WTC11 (cell line): Measurements from ENCODE around the gene CRACR2B. TPM values are rescaled to one million over a fixed set of nuclear protein-coding genes. Genes with fewer than 3 reads are reported as not detected.

Experiments
- ATAC-seq: fragments of 200-7000 bp; cut with Tn5 transposase; 2 replicates; pipeline ENCODE4 v1.10.0; 2021; ENCODE audit warnings: mild to moderate bottlenecking, moderate library complexity
- CTCF ChIA-PET: fragments of 300-600 bp; sonication (Branson Sonifier 250); formaldehyde crosslinking; loops from one replicate; lab custom pipeline; 2021; ENCODE audit warnings: antibody characterized with exemption; lab: Charles Lee
- POLR2A ChIA-PET: fragments of 350-600 bp; sonication (Branson Sonifier 250); formaldehyde crosslinking; loops from one replicate; lab custom pipeline; 2021; ENCODE audit warnings: antibody characterized with exemption; lab: Charles Lee
- DNase-seq: peaks from one replicate; pipeline ENCODE4 v3.0.0; 2021; ENCODE audit warnings: low spot score
- H3K27ac Mint-ChIP-seq: 2 replicates; pipeline ENCODE4 v1.8.0; 2021; ENCODE audit warnings: mixed read lengths
- H3K27me3 Mint-ChIP-seq: 2 replicates; pipeline ENCODE4 v1.8.0; 2021; ENCODE audit warnings: low read depth, mild to moderate bottlenecking, moderate library complexity, mixed read lengths
- H3K36me3 Mint-ChIP-seq: 2 replicates; pipeline ENCODE4 v1.8.0; 2021; ENCODE audit warnings: mixed read lengths
- H3K4me1 Mint-ChIP-seq: 2 replicates; pipeline ENCODE4 v1.8.0; 2022; ENCODE audit warnings: mixed read lengths
- H3K4me3 Mint-ChIP-seq: 2 replicates; pipeline ENCODE4 v1.8.0; 2021; ENCODE audit warnings: mild to moderate bottlenecking, moderate library complexity, mixed read lengths
- H3K9me3 Mint-ChIP-seq: 2 replicates; pipeline ENCODE4 v1.8.0; 2021; ENCODE audit warnings: mixed read lengths
- ATF2 ChIP-seq: sonication (generic); formaldehyde crosslinking; IDR thresholded peaks from 2 replicates; pipeline ENCODE4 v1.8.1; 2022; ENCODE audit warnings: low read depth, missing genetic modification reagents, borderline replicate concordance
- CREB1 ChIP-seq: sonication (generic); formaldehyde crosslinking; IDR thresholded peaks from 2 replicates; pipeline ENCODE4 v1.8.0; 2023; ENCODE audit warnings: mild to moderate bottlenecking, missing genetic modification reagents
- CREM ChIP-seq: sonication (generic); formaldehyde crosslinking; IDR thresholded peaks from 2 replicates; pipeline ENCODE4 v1.8.1; 2022; ENCODE audit warnings: mild to moderate bottlenecking, missing genetic modification reagents, moderate library complexity
- FOXK1 ChIP-seq: sonication (generic); formaldehyde crosslinking; IDR thresholded peaks from 2 replicates; pipeline ENCODE4 v1.8.0; 2022; ENCODE audit warnings: mild to moderate bottlenecking, moderate library complexity, missing genetic modification reagents
- NR3C1 ChIP-seq: sonication (generic); formaldehyde crosslinking; conservative IDR thresholded peaks from 2 replicates; pipeline ENCODE4 v1.8.1; 2023; ENCODE audit warnings: low read depth, mild to moderate bottlenecking, missing genetic modification reagents
- PRDM15 ChIP-seq: sonication (generic); formaldehyde crosslinking; IDR thresholded peaks from 2 replicates; pipeline ENCODE4 v1.8.0; 2022; ENCODE audit warnings: missing genetic modification reagents
- RELA ChIP-seq: sonication (generic); formaldehyde crosslinking; IDR thresholded peaks from 2 replicates; pipeline ENCODE4 v1.8.1; 2022; ENCODE audit warnings: missing genetic modification reagents, mild to moderate bottlenecking, borderline replicate concordance
- RORB ChIP-seq: fragments of 250-450 bp; sonication (Bioruptor Pico); IDR thresholded peaks from 2 replicates; pipeline ENCODE4 v1.9.0; 2021; ENCODE audit warnings: mild to moderate bottlenecking
- STAT6 ChIP-seq: sonication (generic); formaldehyde crosslinking; conservative IDR thresholded peaks from 2 replicates; pipeline ENCODE4 v1.8.1; 2023; ENCODE audit warnings: mild to moderate bottlenecking, low read depth, missing genetic modification reagents, moderate library complexity
- TEAD4 ChIP-seq: sonication (generic); formaldehyde crosslinking; IDR thresholded peaks from 2 replicates; pipeline ENCODE4 v1.8.0; 2022; ENCODE audit warnings: mild to moderate bottlenecking, missing genetic modification reagents
- ZBTB21 ChIP-seq: sonication (generic); formaldehyde crosslinking; IDR thresholded peaks from 2 replicates; pipeline ENCODE4 v1.8.1; 2023; ENCODE audit warnings: mild to moderate bottlenecking, missing genetic modification reagents, borderline replicate concordance
- ZMAT4 ChIP-seq: fragments of 250-450 bp; sonication (Bioruptor Pico); IDR thresholded peaks from 2 replicates; pipeline ENCODE4 v1.9.0; 2021; ENCODE audit warnings: mild to moderate bottlenecking
- ZNF138 ChIP-seq: sonication (generic); formaldehyde crosslinking; conservative IDR thresholded peaks from 2 replicates; pipeline ENCODE4 v1.8.1; 2022; ENCODE audit warnings: mild to moderate bottlenecking, moderate library complexity, missing genetic modification reagents
- ZNF281 ChIP-seq: sonication (generic); formaldehyde crosslinking; IDR thresholded peaks from 2 replicates; pipeline ENCODE4 v1.8.0; 2023; ENCODE audit warnings: mild to moderate bottlenecking, missing genetic modification reagents
- ZNF423 ChIP-seq: fragments of 250-450 bp; sonication (Bioruptor Pico); IDR thresholded peaks from 2 replicates; pipeline ENCODE4 v2.1.2; 2022; ENCODE audit warnings: mild to moderate bottlenecking, moderate library complexity
- total RNA-seq: library from RNA; stranded (reverse); gene quantifications from 3 replicates; pipeline ENCODE4 v1.2.3, GENCODE V29; 2021
- TF ChIP-seq, protein P1 (sequence below): fragments of 200-600 bp; IDR thresholded peaks from 2 replicates; pipeline ENCODE4 v1.8.0; 2022; ENCODE audit warnings: antibody characterized with exemption
- TF ChIP-seq, protein P2 (sequence below): sonication (generic); formaldehyde crosslinking; IDR thresholded peaks from 2 replicates; pipeline ENCODE4 v1.8.1; 2023; ENCODE audit warnings: mild to moderate bottlenecking, missing genetic modification reagents, borderline replicate concordance

Gene CRACR2B
- total RNA-seq, 1 experiment from 2014 or later = 46.5 TPM

DNA sequence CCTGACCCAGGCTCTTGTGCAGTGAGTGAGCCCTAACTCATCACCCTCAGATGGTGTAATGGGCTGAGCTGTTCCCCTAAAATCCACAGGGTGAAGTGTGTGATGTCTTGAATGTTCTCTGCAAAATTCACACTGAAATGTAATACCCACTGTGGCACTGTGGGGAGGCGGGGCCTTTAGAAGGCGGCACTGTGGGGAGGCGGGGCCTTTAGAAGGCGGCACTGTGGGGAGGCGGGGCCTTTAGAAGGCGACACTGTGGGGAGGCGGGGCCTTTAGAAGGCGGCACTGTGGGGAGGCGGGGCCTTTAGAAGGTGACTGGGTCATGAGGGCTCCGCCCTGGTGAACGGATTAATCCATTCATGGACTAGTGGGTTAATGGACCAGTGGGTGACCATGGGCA, 49.8 kb downstream of the CRACR2B start:
- ChIA-PET POLR2A (no interaction called here), CTCF (interaction anchor here (1.5 kb wide), 1 partner anchor 173 kb away, joined by 5 read pairs; no protein-coding TSS in a partner anchor)
- no peaks in the 10 kb centered on the region for H3K4me1 Mint-ChIP-seq
- peaks cover 41% of the 10 kb centered on the region for H3K36me3 Mint-ChIP-seq
- peak overlapping the region; percentile 87; the same call in 1 of the 2 replicates for H3K27ac Mint-ChIP-seq
- ATAC-seq (peak; percentile 90), DNase-seq (peak; percentile 82)
- no peak overlapping the region for H3K4me3 Mint-ChIP-seq
- TF ChIP-seq CREB1 (no peak), ZNF423 (no peak), FOXK1 (CRISPR knock-in tag) (no peak), PRDM15 (CRISPR knock-in tag) (no peak), ZBTB21 (CRISPR knock-in tag) (no peak), ATF2 (CRISPR knock-in tag) (no peak), TEAD4 (CRISPR knock-in tag) (no peak), NR3C1 (CRISPR knock-in tag) (no peak), ZNF281 (CRISPR knock-in tag) (no peak), ZNF138 (no peak)
- TF ChIP-seq, protein P1, sequence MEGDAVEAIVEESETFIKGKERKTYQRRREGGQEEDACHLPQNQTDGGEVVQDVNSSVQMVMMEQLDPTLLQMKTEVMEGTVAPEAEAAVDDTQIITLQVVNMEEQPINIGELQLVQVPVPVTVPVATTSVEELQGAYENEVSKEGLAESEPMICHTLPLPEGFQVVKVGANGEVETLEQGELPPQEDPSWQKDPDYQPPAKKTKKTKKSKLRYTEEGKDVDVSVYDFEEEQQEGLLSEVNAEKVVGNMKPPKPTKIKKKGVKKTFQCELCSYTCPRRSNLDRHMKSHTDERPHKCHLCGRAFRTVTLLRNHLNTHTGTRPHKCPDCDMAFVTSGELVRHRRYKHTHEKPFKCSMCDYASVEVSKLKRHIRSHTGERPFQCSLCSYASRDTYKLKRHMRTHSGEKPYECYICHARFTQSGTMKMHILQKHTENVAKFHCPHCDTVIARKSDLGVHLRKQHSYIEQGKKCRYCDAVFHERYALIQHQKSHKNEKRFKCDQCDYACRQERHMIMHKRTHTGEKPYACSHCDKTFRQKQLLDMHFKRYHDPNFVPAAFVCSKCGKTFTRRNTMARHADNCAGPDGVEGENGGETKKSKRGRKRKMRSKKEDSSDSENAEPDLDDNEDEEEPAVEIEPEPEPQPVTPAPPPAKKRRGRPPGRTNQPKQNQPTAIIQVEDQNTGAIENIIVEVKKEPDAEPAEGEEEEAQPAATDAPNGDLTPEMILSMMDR = no peak
- no peaks in the 10 kb centered on the region for H3K9me3 Mint-ChIP-seq
- peaks cover 3% of the 10 kb centered on the region for H3K27me3 Mint-ChIP-seq

GRCh38 chr11:880447-880846, 52.7 kb downstream of the CRACR2B start:
- DNase-seq (peak; percentile 32), ATAC-seq (no peak)
- Mint-ChIP-seq H3K4me1 (no peaks in the 10 kb centered on the region), H3K4me3 (no peak overlapping the region), H3K27ac (no peak overlapping the region), H3K9me3 (no peaks in the 10 kb centered on the region), H3K36me3 (peaks cover 36% of the 10 kb centered on the region), H3K27me3 (peaks cover 2% of the 10 kb centered on the region; the same call in 1 of the 2 replicates)
- CTCF ChIA-PET = no interaction called here
- POLR2A ChIA-PET = no interaction called here
- TF ChIP-seq RELA (CRISPR knock-in tag) = no peak
- TF ChIP-seq STAT6 (CRISPR knock-in tag) = no peak
- TF ChIP-seq RORB = no peak
- no peak for TF ChIP-seq ZMAT4 (CRISPR knock-in tag)
- no peak for TF ChIP-seq CREM (CRISPR knock-in tag)
- TF ChIP-seq, protein P2, sequence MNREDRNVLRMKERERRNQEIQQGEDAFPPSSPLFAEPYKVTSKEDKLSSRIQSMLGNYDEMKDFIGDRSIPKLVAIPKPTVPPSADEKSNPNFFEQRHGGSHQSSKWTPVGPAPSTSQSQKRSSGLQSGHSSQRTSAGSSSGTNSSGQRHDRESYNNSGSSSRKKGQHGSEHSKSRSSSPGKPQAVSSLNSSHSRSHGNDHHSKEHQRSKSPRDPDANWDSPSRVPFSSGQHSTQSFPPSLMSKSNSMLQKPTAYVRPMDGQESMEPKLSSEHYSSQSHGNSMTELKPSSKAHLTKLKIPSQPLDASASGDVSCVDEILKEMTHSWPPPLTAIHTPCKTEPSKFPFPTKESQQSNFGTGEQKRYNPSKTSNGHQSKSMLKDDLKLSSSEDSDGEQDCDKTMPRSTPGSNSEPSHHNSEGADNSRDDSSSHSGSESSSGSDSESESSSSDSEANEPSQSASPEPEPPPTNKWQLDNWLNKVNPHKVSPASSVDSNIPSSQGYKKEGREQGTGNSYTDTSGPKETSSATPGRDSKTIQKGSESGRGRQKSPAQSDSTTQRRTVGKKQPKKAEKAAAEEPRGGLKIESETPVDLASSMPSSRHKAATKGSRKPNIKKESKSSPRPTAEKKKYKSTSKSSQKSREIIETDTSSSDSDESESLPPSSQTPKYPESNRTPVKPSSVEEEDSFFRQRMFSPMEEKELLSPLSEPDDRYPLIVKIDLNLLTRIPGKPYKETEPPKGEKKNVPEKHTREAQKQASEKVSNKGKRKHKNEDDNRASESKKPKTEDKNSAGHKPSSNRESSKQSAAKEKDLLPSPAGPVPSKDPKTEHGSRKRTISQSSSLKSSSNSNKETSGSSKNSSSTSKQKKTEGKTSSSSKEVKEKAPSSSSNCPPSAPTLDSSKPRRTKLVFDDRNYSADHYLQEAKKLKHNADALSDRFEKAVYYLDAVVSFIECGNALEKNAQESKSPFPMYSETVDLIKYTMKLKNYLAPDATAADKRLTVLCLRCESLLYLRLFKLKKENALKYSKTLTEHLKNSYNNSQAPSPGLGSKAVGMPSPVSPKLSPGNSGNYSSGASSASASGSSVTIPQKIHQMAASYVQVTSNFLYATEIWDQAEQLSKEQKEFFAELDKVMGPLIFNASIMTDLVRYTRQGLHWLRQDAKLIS (CRISPR knock-in tag) = no peak
